ENCODE results near the gene BLOC1S2.

DNA sequence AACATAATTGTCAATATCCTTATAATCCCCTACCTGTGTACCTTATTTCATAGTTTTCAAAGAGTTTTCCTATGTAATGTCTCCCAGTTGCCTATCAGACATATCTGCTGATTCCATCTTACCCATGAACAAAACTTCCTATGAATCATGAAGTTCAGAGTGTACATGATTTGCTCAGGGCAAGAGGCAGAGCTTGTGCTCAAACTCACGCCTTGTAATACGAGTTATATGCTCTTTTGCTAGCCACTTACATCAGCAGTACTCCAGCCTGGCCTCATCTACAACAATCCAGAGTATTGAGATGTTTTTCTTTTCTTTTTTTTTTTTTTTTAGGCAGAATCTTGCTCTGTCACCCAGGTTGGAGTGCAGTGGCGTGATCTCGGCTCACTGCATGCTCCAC, 31.7 kb upstream of the BLOC1S2 start:
- no peak for TF ChIP-seq CTCF (IDR thresholded peaks at IDR 0.05; ENCODE audit: insufficient read depth, low read depth, low read length)
- TF ChIP-seq EZH2 (IDR thresholded peaks at IDR 0.05; ENCODE audit: insufficient read depth, low read length) = no peak

Measured in astrocyte (in vitro differentiated cells and primary cell).